MM.1S (cell line): ENCODE data around the gene DIP2C.

Experiments
- DNase-seq: peaks from one replicate; pipeline ENCODE4 v3.0.0-alpha.2; 2015
- H2AFZ ChIP-seq: fragments of 300-600 bp; sonication (generic); 2 replicates; pipeline ENCODE4 v1.6.0; 2016; ENCODE audit warnings: antibody characterized with exemption, low read length
- H3F3A ChIP-seq: fragments of 300-600 bp; sonication (generic); 2 replicates; pipeline ENCODE4 v1.6.1; 2016; ENCODE audit warnings: mild to moderate bottlenecking, antibody characterized with exemption, low read length, moderate library complexity, mixed read lengths; ENCODE audit not compliant: insufficient read depth
- H3K27ac ChIP-seq: fragments of 300-600 bp; sonication (generic); 2 replicates; pipeline ENCODE4 v1.5.1; 2016; ENCODE audit warnings: mild to moderate bottlenecking, low read length
- H3K27me3 ChIP-seq: fragments of 300-600 bp; sonication (generic); replicated peaks from 2 replicates; pipeline ENCODE4 v1.6.0; 2016; ENCODE audit warnings: low read length; ENCODE audit not compliant: insufficient read depth
- H3K36me3 ChIP-seq: fragments of 300-600 bp; sonication (generic); replicated peaks from 2 replicates; pipeline ENCODE4 v1.6.1; 2016; ENCODE audit warnings: mild to moderate bottlenecking, low read length, mixed read lengths; ENCODE audit not compliant: insufficient read depth
- H3K4me1 ChIP-seq: fragments of 300-600 bp; sonication (generic); 2 replicates; pipeline ENCODE4 v1.6.1; 2016; ENCODE audit warnings: low read length, mixed read lengths
- H3K4me2 ChIP-seq: fragments of 300-600 bp; sonication (generic); 2 replicates; pipeline ENCODE4 v1.6.0; 2016; ENCODE audit warnings: low read depth, low read length
- H3K4me3 ChIP-seq: fragments of 300-600 bp; sonication (generic); 2 replicates; pipeline ENCODE4 v1.5.1; 2016; ENCODE audit warnings: low read length, mixed read lengths
- H3K79me2 ChIP-seq: fragments of 300-600 bp; sonication (generic); 2 replicates; pipeline ENCODE4 v1.6.1; 2016; ENCODE audit warnings: mixed run types, low read length, mixed read lengths
- H3K9ac ChIP-seq: fragments of 300-600 bp; sonication (generic); 2 replicates; pipeline ENCODE4 v1.6.1; 2016; ENCODE audit warnings: low read length, mixed read lengths
- H3K9me2 ChIP-seq: fragments of 300-600 bp; sonication (generic); replicated peaks from 2 replicates; pipeline ENCODE4 v1.6.1; 2016; ENCODE audit warnings: mild to moderate bottlenecking, low read length, mixed read lengths; ENCODE audit not compliant: insufficient read depth
- H3K9me3 ChIP-seq: fragments of 300-600 bp; sonication (generic); replicated peaks from 2 replicates; pipeline ENCODE4 v1.6.1; 2016; ENCODE audit warnings: mild to moderate bottlenecking, low read length, mixed read lengths; ENCODE audit not compliant: insufficient read depth
- H4K20me1 ChIP-seq: fragments of 300-600 bp; sonication (generic); 2 replicates; pipeline ENCODE4 v1.6.1; 2016; ENCODE audit warnings: mild to moderate bottlenecking, low read length, moderate library complexity, mixed read lengths; ENCODE audit not compliant: insufficient read depth
- EZH2 ChIP-seq: fragments of 300-600 bp; sonication (generic); optimal IDR thresholded peaks from 2 replicates; pipeline ENCODE3; 2017; ENCODE audit warnings: low read depth, mild to moderate bottlenecking, antibody characterized with exemption, low read length, mixed read lengths
- EZH2phosphoT487 ChIP-seq: fragments of 300-600 bp; sonication (generic); IDR thresholded peaks from 2 replicates; pipeline ENCODE4 v1.6.1; 2018; ENCODE audit warnings: antibody characterized with exemption, low read length
- TF ChIP-seq, protein P1 (sequence below): fragments of 300-600 bp; sonication (generic); IDR thresholded peaks from 2 replicates; pipeline ENCODE4 v1.5.1; 2016; ENCODE audit warnings: antibody characterized with exemption, low read length, mixed read lengths

Gene DIP2C

DNA sequence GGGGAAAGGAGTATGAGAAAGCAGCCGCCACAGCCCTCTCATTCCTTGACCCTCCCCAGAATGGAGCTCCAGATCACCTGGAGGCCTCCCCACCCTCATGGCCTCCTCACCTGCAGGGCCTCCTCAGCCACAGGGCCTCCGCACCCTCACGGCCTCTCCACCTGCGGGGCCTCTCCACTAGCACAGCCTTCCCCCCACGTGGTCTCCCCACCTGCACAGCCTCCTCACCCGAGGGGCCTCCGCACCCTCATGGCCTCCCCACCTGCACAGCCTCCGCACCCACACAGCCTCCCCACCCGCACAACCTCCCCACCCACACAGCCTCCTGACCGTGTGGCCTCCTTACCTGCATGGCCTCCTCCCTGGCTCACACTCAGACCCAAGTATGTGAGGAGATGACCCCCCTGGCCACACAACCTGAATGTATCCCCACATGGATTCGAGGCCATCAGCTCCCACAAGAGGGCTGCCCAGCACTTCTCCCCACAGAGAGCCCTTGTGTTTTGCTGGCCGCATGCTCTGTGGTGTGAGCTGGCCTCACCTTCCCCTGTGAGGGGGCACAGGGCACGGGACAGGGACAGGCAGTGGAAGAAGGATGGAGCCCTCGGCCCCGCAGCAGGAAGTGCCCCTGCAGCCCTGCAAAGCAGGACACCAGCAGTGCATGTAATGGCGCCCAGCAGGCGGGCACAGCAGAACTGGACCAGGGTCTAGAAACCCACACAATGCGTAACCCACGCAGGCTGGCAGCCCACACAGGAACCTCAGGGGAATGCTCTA lies 3.1 kb downstream of the DIP2C start:
- no peaks in the 10 kb centered on the region for H3K79me2 ChIP-seq
- H3K36me3 ChIP-seq: no peaks in the 10 kb centered on the region
- no peak for TF ChIP-seq EZH2
- TF ChIP-seq, protein P1, sequence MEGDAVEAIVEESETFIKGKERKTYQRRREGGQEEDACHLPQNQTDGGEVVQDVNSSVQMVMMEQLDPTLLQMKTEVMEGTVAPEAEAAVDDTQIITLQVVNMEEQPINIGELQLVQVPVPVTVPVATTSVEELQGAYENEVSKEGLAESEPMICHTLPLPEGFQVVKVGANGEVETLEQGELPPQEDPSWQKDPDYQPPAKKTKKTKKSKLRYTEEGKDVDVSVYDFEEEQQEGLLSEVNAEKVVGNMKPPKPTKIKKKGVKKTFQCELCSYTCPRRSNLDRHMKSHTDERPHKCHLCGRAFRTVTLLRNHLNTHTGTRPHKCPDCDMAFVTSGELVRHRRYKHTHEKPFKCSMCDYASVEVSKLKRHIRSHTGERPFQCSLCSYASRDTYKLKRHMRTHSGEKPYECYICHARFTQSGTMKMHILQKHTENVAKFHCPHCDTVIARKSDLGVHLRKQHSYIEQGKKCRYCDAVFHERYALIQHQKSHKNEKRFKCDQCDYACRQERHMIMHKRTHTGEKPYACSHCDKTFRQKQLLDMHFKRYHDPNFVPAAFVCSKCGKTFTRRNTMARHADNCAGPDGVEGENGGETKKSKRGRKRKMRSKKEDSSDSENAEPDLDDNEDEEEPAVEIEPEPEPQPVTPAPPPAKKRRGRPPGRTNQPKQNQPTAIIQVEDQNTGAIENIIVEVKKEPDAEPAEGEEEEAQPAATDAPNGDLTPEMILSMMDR: no peak
- no peak for TF ChIP-seq EZH2phosphoT487
- no peaks in the 10 kb centered on the region for H3K27me3 ChIP-seq
- H3K9ac ChIP-seq: no peak overlapping the region
- H3F3A ChIP-seq: no peaks in the 10 kb centered on the region
- no peak overlapping the region for H3K4me2 ChIP-seq
- no peaks in the 10 kb centered on the region for H4K20me1 ChIP-seq
- no peak overlapping the region for H2AFZ ChIP-seq
- H3K9me3 ChIP-seq: no peaks in the 10 kb centered on the region
- no peak overlapping the region for H3K4me3 ChIP-seq
- H3K4me1 ChIP-seq: no peaks in the 10 kb centered on the region
- no peak for DNase-seq
- no peaks in the 10 kb centered on the region for H3K9me2 ChIP-seq
- no peak overlapping the region for H3K27ac ChIP-seq

DNA sequence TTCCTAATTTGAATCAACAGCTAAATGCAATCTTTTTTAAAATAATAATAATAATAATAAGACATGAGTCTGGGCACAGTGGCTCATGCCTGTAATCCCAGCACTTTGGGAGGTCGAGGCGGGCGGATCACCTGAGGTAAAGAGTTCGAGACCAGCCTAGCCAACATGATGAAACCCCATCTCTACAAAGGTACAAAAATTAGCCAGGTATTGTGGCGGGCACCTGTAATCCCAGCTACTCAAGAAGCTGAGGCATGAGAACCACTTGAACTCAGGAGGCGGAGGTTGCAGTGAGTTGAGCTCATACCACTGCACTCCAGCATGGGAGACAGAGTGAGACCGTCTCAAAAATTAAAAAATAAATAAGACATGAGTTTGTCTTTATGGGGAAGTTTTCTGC lies 3.9 kb downstream of the DIP2C start:
- no peaks in the 10 kb centered on the region for H3F3A ChIP-seq
- DNase-seq: no peak
- H3K9ac ChIP-seq: no peak overlapping the region
- no peak overlapping the region for H3K27ac ChIP-seq
- no peaks in the 10 kb centered on the region for H3K79me2 ChIP-seq
- no peaks in the 10 kb centered on the region for H3K9me2 ChIP-seq
- H3K4me1 ChIP-seq: no peaks in the 10 kb centered on the region
- no peak overlapping the region for H2AFZ ChIP-seq
- no peaks in the 10 kb centered on the region for H4K20me1 ChIP-seq
- H3K4me3 ChIP-seq: no peak overlapping the region
- TF ChIP-seq, protein P1: no peak
- TF ChIP-seq EZH2 (no peak), EZH2phosphoT487 (no peak)
- H3K36me3 ChIP-seq: no peaks in the 10 kb centered on the region
- H3K9me3 ChIP-seq: no peaks in the 10 kb centered on the region
- no peaks in the 10 kb centered on the region for H3K27me3 ChIP-seq
- H3K4me2 ChIP-seq: no peak overlapping the region

DNA sequence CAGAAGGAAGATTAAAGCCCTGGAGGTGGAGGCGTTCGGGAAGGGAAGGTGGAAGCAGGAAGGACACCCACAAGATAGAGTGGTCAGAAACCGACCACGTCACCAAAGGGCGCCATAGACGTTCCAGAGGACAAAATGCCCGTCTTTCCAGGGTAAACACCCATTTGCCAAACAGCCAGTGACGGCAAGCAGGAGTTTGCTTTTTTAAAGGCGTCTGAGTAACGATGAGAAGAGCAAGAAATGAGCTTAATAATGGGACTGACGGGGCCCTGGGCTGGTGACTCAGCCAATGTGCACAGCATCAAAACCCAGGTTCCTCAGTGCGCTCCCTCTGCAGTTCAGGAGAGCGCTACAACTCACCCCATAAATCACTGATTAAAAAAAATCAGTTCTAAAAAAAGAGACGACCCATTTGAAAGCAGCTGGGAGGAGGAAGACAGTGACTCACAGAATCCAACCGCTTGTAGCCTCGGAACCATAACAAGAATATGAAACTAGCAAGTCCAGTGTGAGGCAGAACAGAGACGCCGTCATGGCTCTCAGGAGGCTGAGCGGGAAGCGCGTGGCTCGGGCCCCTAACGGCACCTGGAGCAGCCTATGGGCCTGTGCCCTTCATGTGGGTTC lies 5.9 kb downstream of the DIP2C start:
- TF ChIP-seq, protein P1: no peak
- TF ChIP-seq EZH2 (no peak), EZH2phosphoT487 (no peak)
- no peak overlapping the region for H3K4me2 ChIP-seq
- no peaks in the 10 kb centered on the region for H4K20me1 ChIP-seq
- H2AFZ ChIP-seq: no peak overlapping the region
- no peaks in the 10 kb centered on the region for H3K79me2 ChIP-seq
- no peaks in the 10 kb centered on the region for H3F3A ChIP-seq
- H3K27me3 ChIP-seq: no peaks in the 10 kb centered on the region
- H3K27ac ChIP-seq: no peak overlapping the region
- no peaks in the 10 kb centered on the region for H3K9me3 ChIP-seq
- H3K9me2 ChIP-seq: no peaks in the 10 kb centered on the region
- H3K36me3 ChIP-seq: no peaks in the 10 kb centered on the region
- H3K4me1 ChIP-seq: no peaks in the 10 kb centered on the region
- DNase-seq: no peak
- H3K9ac ChIP-seq: no peak overlapping the region
- H3K4me3 ChIP-seq: no peak overlapping the region
